Measurements from ENCODE around the gene F2RL1. TPM values are rescaled to one million over a fixed set of nuclear protein-coding genes. Genes with fewer than 3 reads are reported as not detected.
A peak's percentile ranks its signal among the peaks of the same experiment; 100 is the strongest.

F2RL1 gene
- total and polyA plus RNA-seq, 2 of the 8 experiments (the other 6 are each of a cell fraction or from before 2014, with no cell fraction given), result 23.2 to 26.6 TPM

DNA sequence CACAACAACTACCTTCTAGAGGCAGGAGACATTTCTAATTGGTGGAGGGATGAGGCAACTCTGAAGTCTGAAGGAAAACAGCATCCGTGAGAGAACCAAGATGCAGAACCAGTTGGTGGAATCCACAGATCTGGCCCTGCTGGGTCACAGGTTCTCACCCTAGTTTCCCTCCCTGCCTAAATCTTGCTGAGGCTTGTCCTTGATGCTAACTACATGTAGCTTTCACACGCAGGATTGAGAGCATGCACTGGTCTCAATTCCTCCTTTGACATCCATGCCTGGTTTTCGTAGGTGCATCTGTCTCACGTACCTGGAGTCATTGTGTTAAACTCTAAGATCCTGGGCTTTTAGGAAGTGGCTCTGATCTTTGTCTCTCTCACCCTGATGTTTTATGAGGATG, 9.7 kb upstream of the F2RL1 start:
- Histone ChIP-seq H4K8ac (ENCODE audit: extremely low read depth, insufficient read depth, low read length) (no peak overlapping the region), H2BK120ac (replicated peaks; ENCODE audit: low read depth, low read length) (peak overlapping the region; percentile 18), H4K5ac (ENCODE audit: insufficient read length, low read depth, low read length) (peak overlapping the region; percentile 1), H2BK5ac (ENCODE audit: low read depth, low read length) (peak overlapping the region; percentile 97), H4K91ac (replicated peaks; ENCODE audit: insufficient read length, low read length) (peak overlapping the region; percentile 37), H3K79me2 (ENCODE audit: control insufficient read depth in 1 of 2, insufficient read depth in 2 of 2, low read length in 2 of 2) (no peaks in the 10 kb centered on the region), H3K23ac (ENCODE audit: insufficient read length) (no peak overlapping the region), H3K4me3 (ENCODE audit: extremely low read depth in 1 of 4, insufficient read depth in 2 of 4, low read depth in 3 of 4, low read length in 4 of 4) (no peak overlapping the region), H3K4me2 (ENCODE audit: insufficient read depth in 1 of 2, low read depth in 2 of 2, low read length in 2 of 2) (peak overlapping the region; percentile 72 to 73), H3K14ac (ENCODE audit: insufficient read length) (no peak overlapping the region), H3K4ac (replicated peaks; ENCODE audit: insufficient read length, low read depth, low read length) (peak overlapping the region; percentile 17), H2BK15ac (ENCODE audit: low read length) (0 out of 2 replicates have a peak overlapping the region, but pooled peaks have one; percentile 2), H3K18ac (ENCODE audit: extremely low read depth, low read length) (peak overlapping the region; percentile 95), H3K9me3 (ENCODE audit: insufficient read depth in 2 of 2, low read depth in 1 of 2, low read length in 1 of 2) (peaks cover 3 to 17% of the 10 kb centered on the region in 2 experiments; a peak in 3 of 4 replicates), H2AFZ (ENCODE audit: low read length) (peak overlapping the region; percentile 90), H3K79me1 (ENCODE audit: low read depth, low read length) (no peaks in the 10 kb centered on the region), H3K27me3 (replicated peaks in 1 of 4; ENCODE audit: control insufficient read depth in 3 of 4, extremely low read depth in 1 of 4, insufficient read depth in 3 of 4, low read length in 3 of 4) (no peaks in the 10 kb centered on the region; a peak in 1 of 7 replicates), H3K9ac (replicated peaks in 1 of 4; ENCODE audit: extremely low read depth in 1 of 4, low read depth in 3 of 4, low read length in 3 of 4) (peak overlapping the region in 1 of 4 experiments; percentile 39; a peak in 1 of 7 replicates), H3K56ac (replicated peaks; ENCODE audit: insufficient read length, low read depth, low read length) (peak overlapping the region; percentile 16), H3K23me2 (ENCODE audit: low read depth, low read length) (peaks cover 3% of the 10 kb centered on the region), H3K4me1 (replicated peaks in 1 of 4; ENCODE audit: control insufficient read depth in 3 of 4, insufficient read depth in 4 of 4, low read length in 3 of 4) (peaks cover 8 to 22% (median 17%) of the 10 kb centered on the region in 4 experiments; a peak in 6 of 7 replicates), H3K36me3 (ENCODE audit: control insufficient read depth in 2 of 4, insufficient read depth in 4 of 4, low read length in 3 of 4) (peaks cover 0 to 4% (median 0%) of the 10 kb centered on the region in 4 experiments; a peak in 1 of 8 replicates), H2BK20ac (ENCODE audit: low read length) (peak overlapping the region; percentile 100), H2AK5ac (ENCODE audit: low read depth, low read length) (peak overlapping the region; percentile 97), H4K20me1 (replicated peaks in 1 of 2; ENCODE audit: control insufficient read depth in 1 of 2, insufficient read depth in 2 of 2, low read length in 2 of 2) (no peaks in the 10 kb centered on the region), H2BK12ac (ENCODE audit: low read depth, low read length) (peak overlapping the region; percentile 99), H3K27ac (ENCODE audit: low read depth, low read length) (peak overlapping the region; percentile 79)
- TF ChIP-seq ASH2L (IDR thresholded peaks at IDR 0.05; ENCODE audit: low read length) (no peak), RBBP5 (IDR thresholded peaks at IDR 0.05; ENCODE audit: borderline replicate concordance, low read depth, low read length) (no peak), RNF2 (IDR thresholded peaks at IDR 0.05; ENCODE audit: borderline replicate concordance, low read depth, low read length, missing control alignments, poor library complexity, severe bottlenecking) (no peak), SP1 (IDR thresholded peaks at IDR 0.05; ENCODE audit: low read depth, low read length) (0 out of 2 replicates have a peak, but pooled peaks have one; percentile 30)
- TF ChIP-seq, protein P1, sequence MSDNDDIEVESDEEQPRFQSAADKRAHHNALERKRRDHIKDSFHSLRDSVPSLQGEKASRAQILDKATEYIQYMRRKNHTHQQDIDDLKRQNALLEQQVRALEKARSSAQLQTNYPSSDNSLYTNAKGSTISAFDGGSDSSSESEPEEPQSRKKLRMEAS (IDR thresholded peaks at IDR 0.05), result 0 out of 2 replicates have a peak, but pooled peaks have one; percentile 9
- DNase-seq (ENCODE audit: low read depth in 1 of 2, low spot score in 2 of 2), result peak in 1 of 2 experiments; percentile 54
- CTCF ChIA-PET (ENCODE audit: partially characterized antibody), result interaction anchor here (1.1 to 3.8 kb wide), 5 partner anchors 10 to 60 kb away, joined by 3 to 28 read pairs (median 5); partner anchors contain the start of gene F2RL1
- POLR2A ChIA-PET (ENCODE audit: partially characterized antibody), result interaction anchor here (2.2 to 11.5 kb wide), 5 partner anchors 9 to 34 kb away, joined by 10 to 131 read pairs (median 22); partner anchors contain the start of gene F2RL1
- WGBS, 2 experiments (ENCODE audit: extremely low coverage in 1 of 2, insufficient coverage in 1 of 2, insufficient read length in 1 of 2, insufficient replicate concordance in 2 of 2, low coverage in 1 of 2, low lambda C conversion rate in 2 of 2, missing lambda C conversion rate in 1 of 2), result 63% methylated on average over 4 of the region's 4 CpGs; no CpG with 5 or more reads in 1 of the 2 experiments
- peak; percentile 7 for FAIRE-seq
